ENCODE measurements around the gene SMYD4. TPM values are rescaled to one million over a fixed set of nuclear protein-coding genes. Genes with fewer than 3 reads are reported as not detected.

Gene SMYD4
- total and polyA plus RNA-seq, 2 donors from 2014 or later = 3.4 to 12.2 TPM

DNA sequence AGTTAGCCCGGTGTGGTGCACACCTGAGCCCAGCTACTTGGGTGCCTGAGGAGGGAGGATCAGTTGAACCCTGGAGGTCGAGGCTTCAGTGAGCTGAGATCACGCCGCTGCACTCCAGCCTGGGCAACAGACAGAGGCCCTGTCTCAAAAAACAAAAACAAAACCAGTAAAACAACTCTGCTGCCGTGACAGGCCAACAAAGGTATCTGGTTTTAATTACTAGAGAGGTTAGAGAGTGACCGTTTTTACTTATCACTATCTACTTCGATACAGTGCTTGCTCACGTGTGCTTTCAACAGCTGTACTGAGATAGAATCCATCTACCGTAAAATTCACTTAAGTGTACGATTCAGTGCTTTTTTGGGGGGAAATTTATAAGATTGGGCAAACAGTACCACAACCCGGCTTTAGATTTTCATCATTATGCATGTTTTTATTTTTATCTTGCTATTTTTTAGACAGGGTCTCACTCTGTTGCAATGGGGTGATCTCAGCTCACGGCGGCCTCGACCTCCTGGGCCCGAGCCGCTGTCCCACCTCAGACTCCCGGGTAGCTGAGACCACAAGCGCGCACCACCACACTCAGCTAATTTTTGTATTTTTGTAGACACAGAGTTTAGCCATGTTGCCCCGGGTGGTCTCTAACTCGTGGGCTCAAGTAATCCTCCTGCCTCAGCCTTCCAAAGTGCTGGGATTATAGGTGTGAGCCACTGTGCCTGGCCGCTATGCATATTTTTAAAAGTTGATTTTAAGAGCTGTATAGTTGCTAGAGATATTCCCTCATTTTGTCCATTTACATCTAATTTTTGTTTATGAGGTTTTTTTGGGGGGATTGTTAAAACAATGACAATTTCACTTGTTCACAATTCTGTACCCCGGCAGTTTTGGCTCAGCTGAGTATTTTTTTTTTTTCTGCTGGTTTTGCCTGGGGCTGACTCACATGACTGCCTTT, 36.9 kb downstream of the SMYD4 start:
- H3K9ac ChIP-seq (ENCODE audit: low read length in 3 of 3) = no peak overlapping the region
- no peaks in the 10 kb centered on the region for H3K36me3 ChIP-seq (ENCODE audit: control insufficient read depth in 2 of 3, insufficient read depth in 3 of 3, low read length in 3 of 3)
- no peaks in the 10 kb centered on the region for H3K27me3 ChIP-seq (ENCODE audit: control insufficient read depth, insufficient read depth, low read length)
- intact Hi-C loops (cut with DNase I) = no loop called here
- no peaks in the 10 kb centered on the region for H3K4me1 ChIP-seq (ENCODE audit: control insufficient read depth in 2 of 3, insufficient read depth in 2 of 3, low read depth in 1 of 3, low read length in 3 of 3)
- FAIRE-seq = no peak
- no peak overlapping the region for H3K27ac ChIP-seq (ENCODE audit: low read depth in 2 of 2, low read length in 2 of 2)
- no peak overlapping the region for H3K4me3 ChIP-seq (ENCODE audit: low read length in 3 of 3)
- no peak for DNase-seq
- TF ChIP-seq, protein P1, sequence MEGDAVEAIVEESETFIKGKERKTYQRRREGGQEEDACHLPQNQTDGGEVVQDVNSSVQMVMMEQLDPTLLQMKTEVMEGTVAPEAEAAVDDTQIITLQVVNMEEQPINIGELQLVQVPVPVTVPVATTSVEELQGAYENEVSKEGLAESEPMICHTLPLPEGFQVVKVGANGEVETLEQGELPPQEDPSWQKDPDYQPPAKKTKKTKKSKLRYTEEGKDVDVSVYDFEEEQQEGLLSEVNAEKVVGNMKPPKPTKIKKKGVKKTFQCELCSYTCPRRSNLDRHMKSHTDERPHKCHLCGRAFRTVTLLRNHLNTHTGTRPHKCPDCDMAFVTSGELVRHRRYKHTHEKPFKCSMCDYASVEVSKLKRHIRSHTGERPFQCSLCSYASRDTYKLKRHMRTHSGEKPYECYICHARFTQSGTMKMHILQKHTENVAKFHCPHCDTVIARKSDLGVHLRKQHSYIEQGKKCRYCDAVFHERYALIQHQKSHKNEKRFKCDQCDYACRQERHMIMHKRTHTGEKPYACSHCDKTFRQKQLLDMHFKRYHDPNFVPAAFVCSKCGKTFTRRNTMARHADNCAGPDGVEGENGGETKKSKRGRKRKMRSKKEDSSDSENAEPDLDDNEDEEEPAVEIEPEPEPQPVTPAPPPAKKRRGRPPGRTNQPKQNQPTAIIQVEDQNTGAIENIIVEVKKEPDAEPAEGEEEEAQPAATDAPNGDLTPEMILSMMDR (IDR thresholded peaks at IDR 0.05; ENCODE audit: borderline replicate concordance, extremely low read depth, insufficient read depth) = no peak
- H3K9me3 ChIP-seq (ENCODE audit: control insufficient read depth in 2 of 3, insufficient read depth in 1 of 3, low read length in 3 of 3) = no peaks in the 10 kb centered on the region

- Histone ChIP-seq H3K27ac (ENCODE audit: low read depth in 2 of 2, low read length in 2 of 2) (no peak overlapping the region), H3K36me3 (ENCODE audit: control insufficient read depth in 2 of 3, insufficient read depth in 3 of 3, low read length in 3 of 3) (peaks cover 0 to 12% (median 0%) of the 10 kb centered on the region in 3 donors), H3K9me3 (ENCODE audit: control insufficient read depth in 2 of 3, insufficient read depth in 1 of 3, low read length in 3 of 3) (no peaks in the 10 kb centered on the region), H3K27me3 (ENCODE audit: control insufficient read depth, insufficient read depth, low read length) (no peaks in the 10 kb centered on the region), H3K4me3 (ENCODE audit: low read length in 3 of 3) (no peak overlapping the region), H3K9ac (ENCODE audit: low read length in 3 of 3) (no peak overlapping the region), H3K4me1 (ENCODE audit: control insufficient read depth in 2 of 3, insufficient read depth in 2 of 3, low read depth in 1 of 3, low read length in 3 of 3) (peaks cover 0 to 4% (median 0%) of the 10 kb centered on the region in 3 donors)
- DNase-seq (peak in 1 of 5 donors; percentile 2), FAIRE-seq (no peak)
- intact Hi-C loops (cut with DNase I) = no loop called here
- TF ChIP-seq, protein P1 (IDR thresholded peaks at IDR 0.05; ENCODE audit: borderline replicate concordance, extremely low read depth, insufficient read depth) = no peak
Observed at GRCh38 chr17:1789936-1790335, 39.8 kb downstream of the SMYD4 start.

DNA sequence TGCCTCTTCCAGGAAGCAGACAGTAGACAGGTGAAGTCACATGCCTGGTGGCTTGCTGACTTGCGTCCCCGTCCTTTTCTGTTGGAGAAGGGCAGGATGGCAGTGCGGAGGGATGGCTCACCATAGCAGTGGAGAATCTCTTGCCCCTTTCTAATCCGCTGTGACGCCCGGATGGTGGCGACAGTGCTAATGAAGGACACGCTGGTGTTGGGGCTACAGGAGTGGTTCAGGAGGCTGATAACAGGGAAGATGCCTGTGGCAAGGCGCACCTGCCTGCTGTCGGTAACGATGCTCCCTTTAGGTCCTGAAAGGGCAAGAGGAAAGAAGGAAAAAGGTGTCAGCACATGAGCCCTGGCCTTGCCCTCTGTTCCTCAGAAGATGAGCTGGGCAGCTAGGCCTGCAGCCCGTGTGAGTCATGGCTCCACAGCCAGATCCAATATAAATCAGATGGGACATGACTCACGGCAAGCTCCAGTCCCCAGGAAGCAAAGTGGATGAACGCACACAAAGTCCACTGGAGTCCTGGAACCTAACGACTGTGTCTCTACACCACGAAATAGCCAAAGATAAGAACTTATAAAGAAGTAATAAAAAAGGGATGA, 42.3 kb downstream of the SMYD4 start:
- intact Hi-C loops (cut with DNase I) = no loop called here
- Histone ChIP-seq H3K27ac (ENCODE audit: low read depth in 2 of 2, low read length in 2 of 2) (peak overlapping the region; percentile 14 to 21), H3K9me3 (ENCODE audit: control insufficient read depth in 2 of 3, insufficient read depth in 1 of 3, low read length in 3 of 3) (no peaks in the 10 kb centered on the region), H3K4me1 (ENCODE audit: control insufficient read depth in 2 of 3, insufficient read depth in 2 of 3, low read depth in 1 of 3, low read length in 3 of 3) (peaks cover 0 to 20% (median 7%) of the 10 kb centered on the region in 3 donors), H3K4me3 (ENCODE audit: low read length in 3 of 3) (no peak overlapping the region), H3K27me3 (ENCODE audit: control insufficient read depth, insufficient read depth, low read length) (no peaks in the 10 kb centered on the region), H3K9ac (ENCODE audit: low read length in 3 of 3) (no peak overlapping the region), H3K36me3 (ENCODE audit: control insufficient read depth in 2 of 3, insufficient read depth in 3 of 3, low read length in 3 of 3) (peaks cover 0 to 12% (median 0%) of the 10 kb centered on the region in 3 donors)
- TF ChIP-seq, protein P1 (IDR thresholded peaks at IDR 0.05; ENCODE audit: borderline replicate concordance, extremely low read depth, insufficient read depth) = no peak
- FAIRE-seq = no peak
- peak in 1 of 5 donors; percentile 75 for DNase-seq

All from kidney (tissue), 14 donors.